ENCODE data around the gene ZNF248.

The ZNF248 gene

GRCh38 chr10:37737336-37737735 is 120.1 kb downstream of the ZNF248 start:
- no peak for ATAC-seq
- H3K27me3 Mint-ChIP-seq = peaks cover 21% of the 10 kb centered on the region

GRCh38 chr10:37736120-37736519 is 121.3 kb downstream of the ZNF248 start:
- Mint-ChIP-seq H3K9me3 (no peaks in the 10 kb centered on the region), H3K36me3 (no peaks in the 10 kb centered on the region), H3K4me3 (no peak overlapping the region), H3K27ac (no peak overlapping the region), H3K4me1 (no peaks in the 10 kb centered on the region), H3K27me3 (peaks cover 21% of the 10 kb centered on the region)
- ATAC-seq = no peak

More at GRCh38 chr10:37737336-37737735, 120.1 kb downstream of the ZNF248 start:
- Mint-ChIP-seq H3K9me3 (no peaks in the 10 kb centered on the region), H3K36me3 (no peaks in the 10 kb centered on the region), H3K4me3 (no peak overlapping the region), H3K4me1 (no peaks in the 10 kb centered on the region), H3K27ac (no peak overlapping the region)

- Mint-ChIP-seq H3K4me3 (no peak overlapping the region), H3K36me3 (no peaks in the 10 kb centered on the region)
Measured at GRCh38 chr10:37734971-37735370, 122.4 kb downstream of the ZNF248 start.

More at GRCh38 chr10:37734971-37735370, 122.4 kb downstream of the ZNF248 start:
- H3K4me1 Mint-ChIP-seq = no peaks in the 10 kb centered on the region
- ATAC-seq = no peak
- H3K9me3 Mint-ChIP-seq = no peaks in the 10 kb centered on the region
- H3K27me3 Mint-ChIP-seq = peaks cover 21% of the 10 kb centered on the region
- H3K27ac Mint-ChIP-seq = no peak overlapping the region
